ENCODE data around the gene TMEM170B. TPM values are rescaled to one million over a fixed set of nuclear protein-coding genes. Genes with fewer than 3 reads are reported as not detected.
A peak's percentile ranks its signal among the peaks of the same experiment; 100 is the strongest.

TMEM170B gene
- total RNA-seq, 1 experiment from 2014 or later = 1.3 TPM

DNA sequence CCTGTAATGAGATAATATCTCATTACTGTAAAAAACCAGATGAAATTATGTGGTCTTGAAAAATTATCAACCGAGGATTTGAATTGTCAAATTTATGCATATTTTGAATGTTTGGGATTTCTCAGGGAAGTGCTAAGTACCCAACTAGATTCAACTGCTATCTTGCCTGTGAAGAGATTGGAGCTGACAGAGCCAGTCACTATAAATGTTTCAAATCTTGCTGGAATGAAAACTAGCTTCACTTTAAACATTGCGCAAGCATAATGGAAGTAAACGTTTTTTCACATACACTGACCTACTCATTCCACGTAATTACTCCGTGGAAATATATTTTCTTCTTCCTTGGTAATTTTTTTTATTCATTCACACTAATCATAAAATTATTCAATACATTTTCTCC is 46.7 kb downstream of the TMEM170B start:
- DNase-seq (ENCODE audit: low read depth) = no peak

DNA sequence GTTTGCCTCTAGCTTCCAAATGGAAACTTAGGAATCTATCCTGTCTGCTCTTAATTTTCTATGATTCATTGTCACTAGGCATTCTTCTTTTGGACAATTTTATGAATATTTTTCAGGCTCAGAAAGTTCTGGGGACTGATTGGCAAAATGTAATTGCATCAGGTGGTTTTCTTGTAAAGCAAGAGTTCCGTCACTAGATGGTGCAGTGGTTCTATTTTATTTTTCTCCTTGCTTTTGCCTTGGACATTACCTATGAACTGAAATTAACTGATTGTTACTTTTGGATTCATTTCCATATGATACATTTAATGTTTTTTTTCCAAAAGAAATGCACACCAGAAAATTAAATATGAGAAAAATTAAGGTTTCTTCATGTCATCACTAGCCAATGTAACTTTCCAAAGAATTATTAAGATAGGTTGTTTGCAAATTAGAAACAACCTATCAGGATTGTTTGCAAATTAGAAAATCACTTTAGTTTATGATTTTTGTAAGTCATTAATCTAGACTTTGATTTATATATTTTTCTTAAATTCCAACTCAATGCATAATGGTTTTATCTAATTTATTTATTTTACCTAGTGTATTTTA is 48.0 kb downstream of the TMEM170B start:
- peak; percentile 70 for DNase-seq (ENCODE audit: low read depth)

DNA sequence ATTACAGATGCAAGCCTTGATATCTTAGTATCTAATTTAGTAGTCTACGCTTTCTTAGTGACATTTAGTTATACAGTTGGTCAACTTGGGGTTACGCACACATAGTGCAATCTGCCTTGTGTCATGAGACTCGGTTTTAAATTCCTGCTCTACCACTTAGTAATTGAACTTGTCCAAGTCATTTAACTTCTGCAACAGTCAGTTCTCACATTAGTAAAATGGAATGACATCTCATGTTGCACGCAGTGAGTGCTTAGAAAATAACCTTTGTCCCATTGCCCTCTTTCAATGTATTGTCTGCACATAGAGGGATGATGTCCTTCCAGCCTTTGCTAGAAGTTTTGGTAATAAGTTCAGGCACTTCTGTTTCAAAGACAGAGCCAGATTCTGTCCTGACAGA is 48.6 kb downstream of the TMEM170B start:
- DNase-seq (ENCODE audit: low read depth) = peak; percentile 43

DNA sequence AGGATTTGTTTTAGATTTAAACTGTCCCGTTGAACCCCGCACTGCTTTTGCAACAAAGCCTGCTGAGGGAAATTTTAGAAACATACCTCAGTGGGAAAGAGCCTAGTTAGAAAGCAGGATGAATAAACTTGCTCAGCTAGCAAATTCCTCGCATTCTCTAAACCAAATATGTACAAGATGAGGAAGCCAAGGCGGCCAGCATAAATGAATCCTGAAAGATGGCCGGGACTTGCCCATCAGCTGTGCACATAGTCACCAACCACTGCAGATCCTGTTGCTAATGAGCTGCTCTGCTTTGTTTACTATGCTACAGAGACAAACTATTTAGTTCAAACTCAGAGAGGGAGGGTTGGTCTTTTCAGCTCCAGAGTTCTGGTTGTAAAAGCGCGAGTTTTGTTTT is 49.0 kb downstream of the TMEM170B start:
- peak; percentile 93 for DNase-seq (ENCODE audit: low read depth)

DNA sequence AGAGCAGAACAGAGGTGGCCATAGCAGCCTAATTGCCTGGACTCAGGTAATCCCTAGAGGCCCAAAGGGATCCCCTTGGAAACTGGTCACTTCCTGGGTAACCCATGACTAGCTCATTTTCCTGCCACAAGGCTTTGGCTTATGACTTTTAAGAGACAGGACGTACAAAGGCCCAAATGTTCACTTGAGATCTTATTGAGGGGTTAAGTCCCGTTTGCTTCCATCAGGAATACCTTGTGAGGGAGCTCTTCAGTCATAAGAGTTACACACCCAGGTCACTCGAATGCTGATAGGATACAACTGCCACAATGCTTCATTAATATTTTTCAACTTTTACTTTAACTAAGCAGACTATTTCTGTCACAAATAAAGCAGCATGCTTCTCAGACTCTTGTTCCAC is 51.7 kb downstream of the TMEM170B start:
- DNase-seq (ENCODE audit: low read depth) = peak; percentile 69

DNA sequence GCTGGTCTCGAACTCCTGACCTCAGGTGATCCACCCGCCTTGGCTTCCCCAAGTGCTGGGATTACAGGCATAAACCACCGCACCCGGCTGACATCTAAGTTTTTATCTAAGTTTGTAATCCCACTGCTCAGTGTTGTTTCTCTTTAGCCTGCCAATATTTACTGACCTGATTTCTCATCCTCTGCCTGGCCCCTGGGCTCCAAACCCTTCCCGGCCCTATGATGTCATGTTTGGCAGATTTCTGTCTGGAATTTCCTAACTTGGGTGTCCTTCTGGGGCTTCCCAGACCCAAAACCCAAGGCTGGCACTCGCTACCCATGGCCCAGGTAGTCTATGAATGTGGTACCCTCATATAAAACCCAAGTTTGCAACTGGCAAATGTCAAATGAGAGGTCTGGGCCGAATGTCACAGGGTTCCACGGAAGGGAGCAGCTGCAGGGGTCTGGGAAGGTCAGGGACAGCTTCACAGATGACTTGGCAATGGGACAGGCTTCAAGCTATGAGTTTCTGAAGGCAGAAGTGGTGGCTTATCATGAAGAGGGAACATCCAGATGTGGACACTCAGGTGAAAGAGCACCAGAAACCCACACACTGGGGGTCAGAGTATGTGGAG is 54.9 kb downstream of the TMEM170B start:
- DNase-seq (ENCODE audit: low read depth) = no peak

DNA sequence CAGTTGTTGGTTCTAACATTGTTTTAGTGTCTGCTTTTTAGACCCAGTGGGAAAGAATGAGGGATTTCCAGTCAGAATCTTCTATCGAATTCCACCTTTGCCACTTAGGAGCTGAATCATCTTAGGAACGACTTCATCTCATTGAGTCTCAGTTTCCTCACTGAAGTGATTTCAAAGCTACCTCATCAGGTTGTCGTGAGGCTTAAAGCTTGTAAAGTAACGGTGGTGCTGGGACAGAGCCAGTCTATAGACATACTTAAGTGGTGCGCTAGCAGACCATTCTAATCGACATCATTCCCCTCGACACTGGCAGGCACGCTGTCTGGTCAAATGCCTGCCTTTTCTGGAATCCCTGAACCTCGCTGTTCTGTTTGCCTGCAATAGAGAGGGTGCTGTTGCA is 55.5 kb downstream of the TMEM170B start:
- DNase-seq (ENCODE audit: low read depth) = no peak

DNA sequence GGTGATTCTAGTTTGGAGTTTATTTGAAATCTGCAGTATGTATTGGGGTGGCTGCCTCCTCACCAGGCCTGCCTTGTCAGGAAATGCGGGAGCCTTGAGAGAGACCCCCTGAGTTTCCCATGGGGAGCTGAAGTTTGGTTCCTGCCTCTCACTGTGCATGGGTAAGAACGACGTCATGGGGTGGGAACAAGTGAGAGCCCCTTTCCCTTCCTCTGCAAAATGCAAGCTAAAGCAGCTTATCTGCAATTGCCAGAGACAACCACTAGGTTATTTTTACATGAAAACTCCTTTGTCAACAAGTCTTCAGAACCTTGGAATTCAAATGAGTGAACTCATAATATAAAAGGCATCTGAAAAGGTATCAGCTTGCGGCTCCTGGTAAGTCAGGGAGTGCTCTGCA is 58.4 kb downstream of the TMEM170B start:
- no peak for DNase-seq (ENCODE audit: low read depth)

DNA sequence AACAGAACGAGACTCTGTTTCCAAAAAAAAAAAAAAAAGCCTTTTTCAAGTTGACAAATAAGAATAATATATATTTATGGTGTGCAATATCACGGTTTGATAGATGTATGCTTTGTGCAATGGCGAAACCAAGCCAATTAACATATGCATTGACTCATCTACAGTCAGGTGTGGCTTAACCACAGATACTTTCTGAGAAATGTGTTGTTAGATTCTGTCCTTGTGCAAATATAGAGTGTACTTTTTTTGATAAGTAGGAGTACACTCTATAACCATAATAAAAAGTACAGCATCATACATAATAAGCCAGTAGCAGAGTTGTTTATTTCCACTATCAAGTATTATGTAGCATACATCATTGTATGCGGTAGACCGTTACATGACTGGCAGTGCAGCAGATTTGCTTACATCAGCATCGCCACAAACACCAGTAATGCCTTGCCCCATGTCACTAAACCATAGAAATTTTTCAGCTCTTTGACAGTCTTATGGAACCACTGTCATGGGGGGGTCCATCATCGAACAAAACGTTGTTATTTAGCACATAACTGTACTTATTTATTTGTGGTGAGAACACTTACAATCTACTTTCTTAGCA is 59.2 kb downstream of the TMEM170B start:
- no peak for DNase-seq (ENCODE audit: low read depth)

DNA sequence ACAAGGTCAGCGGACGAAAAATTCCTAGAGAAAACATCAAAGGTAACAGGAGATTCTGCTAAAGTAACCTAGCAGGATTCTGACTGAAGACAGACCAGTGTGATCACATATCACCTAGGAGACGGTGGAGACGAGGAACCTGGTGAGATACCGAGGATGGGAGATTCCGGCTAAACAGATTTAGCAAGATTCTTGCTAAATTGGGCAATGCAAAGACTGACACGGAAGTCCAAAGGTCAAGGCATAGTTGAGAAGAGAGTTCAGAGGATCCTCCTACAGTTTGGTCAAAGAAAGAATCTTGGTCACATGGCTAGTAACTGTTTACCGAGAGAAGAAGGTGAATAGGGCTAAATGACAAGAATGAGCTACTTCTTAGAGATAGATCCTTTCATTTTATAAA is 61.1 kb downstream of the TMEM170B start:
- no peak for DNase-seq (ENCODE audit: low read depth)

DNA sequence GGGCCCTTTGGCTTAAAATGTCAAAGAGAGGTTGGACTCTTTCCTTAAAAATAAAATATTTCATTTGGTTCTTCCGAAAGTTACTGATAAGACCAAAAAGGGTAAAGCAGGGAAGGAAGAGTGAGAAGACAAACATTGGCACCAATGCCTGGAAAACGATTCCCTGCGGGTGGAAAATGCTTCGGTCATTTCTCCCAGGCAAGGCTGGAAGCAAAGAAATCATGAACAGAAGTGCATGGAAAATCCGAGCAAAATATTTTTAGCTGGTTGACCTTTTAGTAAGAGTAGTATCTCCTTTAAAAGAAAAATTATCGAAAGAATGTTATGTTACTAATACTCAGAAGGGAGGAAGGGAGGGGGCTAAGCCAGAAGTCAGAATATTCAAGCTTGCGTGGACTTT is 62.7 kb downstream of the TMEM170B start:
- DNase-seq (ENCODE audit: low read depth) = no peak

DNA sequence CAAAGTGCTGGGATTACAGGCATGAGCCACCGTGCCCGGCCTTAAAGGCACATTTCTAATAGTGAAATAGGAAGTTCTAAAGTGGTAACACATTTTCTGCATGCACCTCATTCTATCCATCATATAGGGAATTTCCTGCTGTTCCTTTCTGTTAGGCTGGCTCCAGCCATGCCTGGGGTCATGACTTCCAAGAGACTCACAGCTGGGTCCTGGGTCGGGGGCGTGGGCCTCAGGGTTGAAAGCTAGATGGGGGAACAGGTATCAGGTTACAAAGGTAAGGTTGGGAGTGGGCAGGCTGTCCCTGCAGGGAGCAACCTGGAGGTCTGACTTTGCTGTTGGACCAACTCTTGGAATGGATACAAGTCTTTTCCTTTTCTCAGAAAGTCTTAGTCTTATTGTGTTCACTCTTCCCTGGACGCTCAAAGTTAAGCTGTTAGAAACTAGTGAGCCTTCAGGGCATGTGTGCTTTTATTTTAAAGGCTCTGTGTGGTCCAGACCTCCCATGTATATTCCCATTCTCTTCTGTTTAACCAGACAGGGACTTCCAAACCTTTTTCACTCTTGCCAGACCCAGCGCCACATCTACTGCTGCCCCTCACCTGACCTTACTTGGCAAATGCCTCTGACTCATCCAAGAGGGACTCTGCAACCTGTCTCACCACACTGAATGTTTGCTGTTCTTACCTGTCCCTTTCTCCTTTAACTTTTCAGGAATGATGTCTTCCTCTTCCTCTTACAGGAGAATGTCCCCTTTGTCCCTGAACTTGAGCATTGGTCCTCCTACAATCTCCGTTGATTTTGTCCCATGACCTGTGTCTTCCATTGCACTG is 64.4 kb downstream of the TMEM170B start:
- no peak for DNase-seq (ENCODE audit: low read depth)

DNA sequence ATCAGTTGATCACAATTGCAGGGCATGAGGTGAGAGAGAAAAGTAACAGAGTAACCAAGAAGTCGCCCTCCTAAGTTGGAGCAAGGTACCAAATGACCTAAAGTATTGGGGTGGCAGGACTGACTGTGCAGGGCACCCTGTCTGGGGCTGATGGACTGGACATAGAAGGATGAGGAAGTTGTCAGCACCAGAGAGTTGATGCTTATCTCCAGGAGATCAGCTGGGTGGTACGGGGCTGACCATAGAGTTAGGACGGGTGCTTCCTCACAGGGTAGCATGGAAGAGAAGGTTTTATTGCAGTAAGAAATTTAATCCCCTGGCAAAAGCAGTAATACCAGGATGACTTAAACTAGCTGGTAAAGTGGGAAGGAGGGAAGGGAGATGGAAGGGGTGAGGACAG is 66.7 kb downstream of the TMEM170B start:
- DNase-seq (ENCODE audit: low read depth) = no peak

DNA sequence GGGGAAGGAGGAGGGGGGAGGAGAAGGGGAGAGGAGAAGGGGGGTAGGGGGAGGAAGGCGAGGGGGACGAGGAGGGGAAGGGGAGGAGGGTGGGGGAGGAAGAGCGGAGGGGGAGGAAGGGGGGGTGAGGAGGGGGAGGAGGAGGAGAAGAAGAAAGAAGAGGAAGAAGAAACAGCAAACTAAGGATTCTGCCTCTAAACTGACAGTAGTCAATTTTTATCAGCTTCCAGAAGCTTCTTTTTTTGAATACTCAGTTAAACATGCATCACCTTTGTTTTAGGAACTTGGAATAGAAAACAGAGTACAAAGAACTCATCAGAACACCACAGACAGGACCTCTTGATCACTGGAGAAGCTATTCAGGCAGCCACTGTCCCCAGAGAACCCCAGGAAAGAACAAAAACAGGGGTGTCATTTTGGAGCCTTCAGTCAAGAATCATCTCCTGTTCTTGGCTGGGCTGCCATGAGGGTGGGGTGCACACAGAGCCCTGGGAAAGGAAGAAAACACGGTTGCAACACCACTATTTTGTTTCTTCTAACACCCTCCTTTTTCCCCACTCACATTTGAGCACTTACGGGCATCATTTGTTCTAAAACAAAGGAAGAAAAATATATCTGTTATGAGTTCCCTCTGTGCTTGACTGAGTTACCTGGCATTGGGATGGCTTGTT is 67.4 kb downstream of the TMEM170B start:
- DNase-seq (ENCODE audit: low read depth) = no peak

DNA sequence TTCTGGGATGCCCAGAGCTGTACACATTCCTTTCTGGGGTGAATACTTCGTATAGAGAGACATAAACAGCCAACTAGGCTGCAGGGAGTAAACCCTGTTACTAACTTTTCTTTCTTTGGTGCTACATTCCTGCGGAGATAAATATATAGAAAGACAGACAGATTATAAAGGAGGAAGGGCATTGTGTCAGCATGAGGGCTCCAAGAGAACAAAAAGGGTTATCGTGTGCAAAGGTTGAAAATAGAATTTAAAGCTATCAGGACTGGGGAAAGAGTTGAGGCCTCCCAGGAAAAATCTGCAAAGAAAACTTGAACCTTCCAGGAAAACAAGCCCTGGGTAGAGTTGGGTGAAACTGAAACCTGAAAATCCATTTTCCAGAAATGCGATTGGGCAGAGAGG is 68.0 kb downstream of the TMEM170B start:
- no peak for DNase-seq (ENCODE audit: low read depth)

DNA sequence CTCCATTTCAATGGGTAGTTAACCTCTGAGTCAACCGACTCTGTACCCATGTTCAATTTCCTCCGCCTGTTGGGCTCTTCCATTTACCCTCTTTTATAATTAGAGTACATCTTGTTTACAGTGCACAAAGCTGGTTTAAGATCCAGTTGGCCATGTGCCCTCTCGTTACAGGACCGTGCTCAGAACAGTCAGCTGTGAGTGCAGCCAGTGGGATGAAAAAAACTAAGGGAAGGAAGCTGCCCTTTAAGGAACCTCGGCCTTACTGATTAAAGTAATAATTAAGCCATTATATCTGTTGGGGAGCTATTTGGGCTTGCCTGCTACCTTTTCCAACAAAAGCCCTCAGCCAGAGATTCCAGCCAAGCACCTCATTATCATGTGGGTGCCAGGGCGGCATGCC is 68.8 kb downstream of the TMEM170B start:
- DNase-seq (ENCODE audit: low read depth) = no peak

DNA sequence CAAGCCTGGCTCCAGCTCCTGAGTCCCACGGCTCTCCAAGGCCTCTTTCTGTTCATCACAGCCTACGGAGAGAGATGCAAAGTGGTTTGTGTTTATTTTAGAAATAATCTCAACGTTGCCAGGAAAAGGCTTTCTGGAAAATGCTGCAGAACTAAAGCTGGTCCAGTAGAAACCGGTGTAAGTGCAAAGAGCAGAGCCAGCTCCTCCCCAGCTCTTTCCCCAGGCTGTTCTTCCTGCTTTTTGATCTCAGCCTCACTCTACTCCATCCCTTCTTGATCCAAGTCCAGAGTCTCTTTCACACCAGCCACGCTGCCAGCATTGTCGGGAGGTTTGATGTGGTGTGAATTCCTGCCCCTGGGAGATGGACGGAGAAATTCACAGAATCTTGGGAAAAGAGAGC is 69.8 kb downstream of the TMEM170B start:
- DNase-seq (ENCODE audit: low read depth) = no peak

DNA sequence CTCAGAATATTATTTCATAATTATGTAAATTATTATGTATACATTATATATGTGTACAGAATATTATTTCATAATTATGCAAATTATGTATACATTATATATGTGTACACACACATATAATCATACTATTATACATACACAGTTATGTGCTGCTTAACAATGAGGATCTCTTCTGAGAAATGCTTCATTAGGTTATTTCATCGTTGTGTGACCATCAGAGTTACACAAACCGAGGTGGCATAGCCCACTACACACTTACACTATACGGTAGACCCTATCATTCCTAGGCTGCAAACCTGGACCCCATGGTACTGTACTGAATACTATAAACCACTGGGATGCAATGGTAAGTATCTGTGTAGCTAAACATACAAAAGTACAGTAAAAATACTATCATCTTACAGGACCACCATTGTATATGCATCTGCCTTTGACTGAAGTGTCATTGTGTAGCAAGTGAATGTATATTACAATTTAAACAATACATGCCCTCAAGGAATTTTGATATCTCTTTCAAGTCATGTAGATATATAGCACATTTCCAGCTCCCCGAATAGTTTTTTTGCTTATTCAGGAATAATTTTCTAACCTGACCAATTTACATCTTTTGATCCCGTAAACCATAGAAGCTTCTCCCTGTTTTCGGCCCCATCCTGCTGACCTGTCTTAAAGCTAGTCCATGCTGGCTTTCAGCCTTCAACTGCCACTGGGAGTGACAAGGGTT is 71.2 kb downstream of the TMEM170B start:
- no peak for DNase-seq (ENCODE audit: low read depth)

DNA sequence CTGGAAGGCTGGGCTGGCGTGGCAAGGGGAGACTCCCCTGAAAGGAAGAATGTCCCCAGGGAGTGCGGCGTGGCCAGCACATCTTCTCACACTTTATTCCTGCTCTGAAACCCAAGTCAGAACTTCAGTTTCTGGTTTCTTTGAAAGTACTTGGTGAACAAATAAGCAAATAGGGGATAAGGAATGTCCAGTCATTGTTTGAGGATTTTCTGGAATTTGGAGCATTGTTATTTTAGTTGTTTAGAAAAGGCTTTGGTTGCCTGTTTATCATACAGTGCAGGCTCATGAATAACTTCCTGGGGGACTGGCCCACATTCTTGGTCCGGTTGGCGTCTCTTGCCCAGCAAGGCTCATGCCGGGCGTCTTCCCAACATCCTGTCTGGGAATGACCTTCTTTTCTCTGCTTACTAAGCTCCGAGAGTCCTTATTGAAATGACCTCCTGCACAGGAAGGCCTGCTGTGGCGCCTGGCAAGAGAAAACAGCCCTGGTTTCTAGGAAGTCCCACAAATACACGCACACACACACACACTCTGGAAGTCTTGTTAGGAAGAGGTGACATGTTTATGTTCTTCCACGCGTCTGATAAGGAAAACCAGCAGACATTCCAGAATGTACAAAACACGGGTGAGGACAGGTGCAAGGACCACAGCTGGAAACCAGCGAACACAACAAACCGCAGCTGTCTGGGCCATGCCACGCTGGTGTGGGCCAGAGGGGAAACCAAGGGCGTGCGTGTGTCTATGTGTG is 71.9 kb downstream of the TMEM170B start:
- DNase-seq (ENCODE audit: low read depth) = peak; percentile 99

DNA sequence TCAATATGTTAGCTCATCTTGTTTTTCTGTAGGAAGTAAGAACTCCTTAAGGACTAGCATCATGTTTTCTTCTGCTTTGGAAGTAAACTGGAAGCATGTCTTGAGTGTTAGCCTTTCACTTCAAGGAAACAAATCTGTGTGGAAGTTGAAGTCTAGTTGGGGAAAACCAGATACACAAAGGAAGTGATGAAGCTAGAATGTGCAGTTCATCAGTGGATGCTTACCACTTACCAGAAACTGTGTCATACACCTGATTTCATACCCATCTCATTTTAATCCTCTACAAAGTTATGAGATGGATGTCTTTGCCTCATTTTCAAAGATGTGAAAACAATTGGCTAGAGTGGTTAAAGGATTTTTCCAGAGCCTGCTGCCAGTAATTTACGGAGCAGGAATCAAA is 75.8 kb downstream of the TMEM170B start:
- DNase-seq (ENCODE audit: low read depth) = no peak

DNA sequence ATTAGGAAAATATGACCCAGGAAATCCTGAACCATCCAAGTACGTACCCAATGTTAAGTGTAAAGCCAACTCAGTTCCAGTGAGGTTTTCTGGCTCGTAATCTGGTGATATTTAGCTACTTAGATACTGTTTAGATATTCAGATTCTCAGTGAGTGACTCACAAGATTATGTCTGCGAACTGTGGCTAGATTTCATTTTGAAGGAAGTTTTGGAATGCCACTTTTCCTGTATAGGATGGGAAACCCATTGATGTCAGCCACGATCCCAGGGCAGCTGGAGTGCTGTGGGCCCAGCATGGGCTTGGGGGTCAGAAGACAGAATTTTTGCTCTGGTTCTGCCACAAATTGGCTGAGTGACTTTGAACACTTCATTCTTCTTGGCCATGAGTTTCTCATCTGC is 76.3 kb downstream of the TMEM170B start:
- DNase-seq (ENCODE audit: low read depth) = peak; percentile 93
